ENCODE measurements around the gene HERPUD2. TPM values are rescaled to one million over a fixed set of nuclear protein-coding genes. Genes with fewer than 3 reads are reported as not detected.
A peak's percentile ranks its signal among the peaks of the same experiment; 100 is the strongest.

The HERPUD2 gene
- total and polyA plus RNA-seq, 2 donors (not counting 1 experiment from before 2014, with no cell fraction given), result 58.8 to 62.2 TPM

DNA sequence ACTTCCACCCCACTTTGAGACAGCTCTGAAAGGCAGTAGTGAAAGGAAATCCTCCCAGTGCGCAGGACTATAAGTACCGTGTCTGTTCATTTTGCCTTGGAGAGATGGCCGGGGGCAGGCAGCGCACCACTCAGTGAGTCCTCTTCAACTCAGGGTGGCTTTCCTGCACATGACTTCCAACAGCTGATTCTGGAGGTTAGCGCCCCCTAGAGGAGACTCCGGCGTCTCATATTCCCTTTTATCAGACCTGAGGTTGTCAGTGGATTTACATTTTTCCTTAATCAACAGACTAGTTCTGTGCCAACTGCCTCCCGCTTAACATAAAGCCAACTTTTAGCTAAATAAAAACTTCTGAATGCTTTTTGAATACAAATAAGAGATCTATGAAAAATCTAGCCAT, 101.0 kb downstream of the HERPUD2 start:
- no peak overlapping the region for H3K4me3 Mint-ChIP-seq
- POLR2A ChIA-PET, result no interaction called here
- WGBS (ENCODE audit: insufficient coverage), result 93% methylated on average over 4 of the region's 8 CpGs

DNA sequence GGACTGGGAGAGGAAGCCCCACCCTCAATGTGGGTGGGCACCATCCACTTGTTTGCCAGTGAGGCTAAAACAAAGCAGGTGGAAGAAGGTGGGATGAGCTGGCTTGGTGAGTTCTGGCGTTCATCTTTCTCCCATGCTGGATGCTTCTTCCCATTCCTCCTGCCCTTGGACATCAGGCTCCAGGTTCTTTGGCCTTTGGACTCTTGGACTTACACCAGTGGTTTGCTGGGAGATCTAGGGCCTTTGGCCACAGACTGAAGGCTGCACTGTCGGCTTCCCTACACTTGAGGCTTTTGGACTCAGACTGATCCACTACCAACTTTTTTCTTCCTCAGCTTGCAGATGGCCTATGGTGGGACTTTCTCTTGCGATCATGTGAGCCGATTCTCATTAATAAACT, 106.3 kb downstream of the HERPUD2 start:
- TF ChIP-seq, protein P1, sequence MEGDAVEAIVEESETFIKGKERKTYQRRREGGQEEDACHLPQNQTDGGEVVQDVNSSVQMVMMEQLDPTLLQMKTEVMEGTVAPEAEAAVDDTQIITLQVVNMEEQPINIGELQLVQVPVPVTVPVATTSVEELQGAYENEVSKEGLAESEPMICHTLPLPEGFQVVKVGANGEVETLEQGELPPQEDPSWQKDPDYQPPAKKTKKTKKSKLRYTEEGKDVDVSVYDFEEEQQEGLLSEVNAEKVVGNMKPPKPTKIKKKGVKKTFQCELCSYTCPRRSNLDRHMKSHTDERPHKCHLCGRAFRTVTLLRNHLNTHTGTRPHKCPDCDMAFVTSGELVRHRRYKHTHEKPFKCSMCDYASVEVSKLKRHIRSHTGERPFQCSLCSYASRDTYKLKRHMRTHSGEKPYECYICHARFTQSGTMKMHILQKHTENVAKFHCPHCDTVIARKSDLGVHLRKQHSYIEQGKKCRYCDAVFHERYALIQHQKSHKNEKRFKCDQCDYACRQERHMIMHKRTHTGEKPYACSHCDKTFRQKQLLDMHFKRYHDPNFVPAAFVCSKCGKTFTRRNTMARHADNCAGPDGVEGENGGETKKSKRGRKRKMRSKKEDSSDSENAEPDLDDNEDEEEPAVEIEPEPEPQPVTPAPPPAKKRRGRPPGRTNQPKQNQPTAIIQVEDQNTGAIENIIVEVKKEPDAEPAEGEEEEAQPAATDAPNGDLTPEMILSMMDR (IDR thresholded peaks at IDR 0.05), result no peak
- TF ChIP-seq EZH2 (IDR thresholded peaks at IDR 0.05; ENCODE audit: borderline replicate concordance, insufficient read depth, low read depth, low read length, poor library complexity, severe bottlenecking), result no peak
- Mint-ChIP-seq H3K9me3 (ENCODE audit: insufficient read depth) (no peaks in the 10 kb centered on the region), H3K27ac (no peak overlapping the region), H3K4me1 (no peaks in the 10 kb centered on the region), H3K4me3 (no peak overlapping the region), H3K27me3 (peaks cover 17% of the 10 kb centered on the region)
- no peak overlapping the region for H2AFZ ChIP-seq (ENCODE audit: insufficient read depth, low read depth, low read length, poor library complexity, severe bottlenecking)
- H3K9ac ChIP-seq (ENCODE audit: low read length), result no peak overlapping the region
- H3K27ac ChIP-seq (ENCODE audit: low read length in 2 of 2), result no peak overlapping the region
- 91% methylated on average over 1 of the region's 4 CpGs for WGBS (ENCODE audit: insufficient coverage)
- ATAC-seq (ENCODE audit: low read depth) (no peak), DNase-seq (no peak)
- CTCF ChIA-PET, result interaction anchor here (1.5 kb wide), 1 partner anchor 36 kb away, joined by 3 read pairs; no protein-coding TSS in a partner anchor
- no peak overlapping the region for H3K4me2 ChIP-seq (replicated peaks; ENCODE audit: low read depth, low read length, poor library complexity, severe bottlenecking)
- no peaks in the 10 kb centered on the region for H4K20me1 ChIP-seq (ENCODE audit: control insufficient read depth, insufficient read depth, low read length, poor library complexity, severe bottlenecking)
- H3K9me3 ChIP-seq (ENCODE audit: control extremely low read depth in 1 of 3, control insufficient read depth in 2 of 3, insufficient read depth in 1 of 3, low read length in 2 of 3), result no peaks in the 10 kb centered on the region
- no peaks in the 10 kb centered on the region for H3K4me1 ChIP-seq (ENCODE audit: control insufficient read depth in 2 of 2, insufficient read depth in 2 of 2, low read length in 2 of 2)
- H3K4me3 ChIP-seq (ENCODE audit: control extremely low read depth in 1 of 5, extremely low read depth in 1 of 5, insufficient read depth in 1 of 5, low read depth in 2 of 5, low read length in 4 of 5), result no peak overlapping the region
- intact Hi-C loops (cut with micrococcal nuclease), result no loop called here
- no peaks in the 10 kb centered on the region for H3K36me3 ChIP-seq (replicated peaks in 1 of 2; ENCODE audit: control extremely low read depth in 1 of 2, control insufficient read depth in 1 of 2, extremely low read depth in 1 of 2, insufficient read depth in 2 of 2, low read length in 1 of 2)
- POLR2A ChIA-PET, result no interaction called here
- no peaks in the 10 kb centered on the region for H3K79me2 ChIP-seq (ENCODE audit: control insufficient read depth, insufficient read depth, low read length)
- no peaks in the 10 kb centered on the region for H3K27me3 ChIP-seq (replicated peaks in 1 of 4; ENCODE audit: control extremely low read depth in 1 of 4, control insufficient read depth in 3 of 4, insufficient read depth in 4 of 4, low read length in 3 of 4)

More for the DNA sequence above, 101.0 kb downstream of the HERPUD2 start:
- DNase-seq (no peak), ATAC-seq (ENCODE audit: low read depth) (no peak)
- H3K4me3 ChIP-seq (ENCODE audit: control extremely low read depth in 1 of 5, extremely low read depth in 1 of 5, insufficient read depth in 1 of 5, low read depth in 2 of 5, low read length in 4 of 5), result no peak overlapping the region
- Mint-ChIP-seq H3K27ac (no peak overlapping the region), H3K9me3 (ENCODE audit: insufficient read depth) (no peaks in the 10 kb centered on the region), H3K4me1 (no peaks in the 10 kb centered on the region), H3K27me3 (peaks cover 5% of the 10 kb centered on the region)
- CTCF ChIA-PET, result no interaction called here
- no peaks in the 10 kb centered on the region for H3K4me1 ChIP-seq (ENCODE audit: control insufficient read depth in 2 of 2, insufficient read depth in 2 of 2, low read length in 2 of 2)
- no peak overlapping the region for H3K9ac ChIP-seq (ENCODE audit: low read length)
- TF ChIP-seq, protein P1 (IDR thresholded peaks at IDR 0.05), result peak; percentile 26
- no peak for TF ChIP-seq EZH2 (IDR thresholded peaks at IDR 0.05; ENCODE audit: borderline replicate concordance, insufficient read depth, low read depth, low read length, poor library complexity, severe bottlenecking)
- no peaks in the 10 kb centered on the region for H3K79me2 ChIP-seq (ENCODE audit: control insufficient read depth, insufficient read depth, low read length)
- H3K36me3 ChIP-seq (replicated peaks in 1 of 2; ENCODE audit: control extremely low read depth in 1 of 2, control insufficient read depth in 1 of 2, extremely low read depth in 1 of 2, insufficient read depth in 2 of 2, low read length in 1 of 2), result no peaks in the 10 kb centered on the region
- H4K20me1 ChIP-seq (ENCODE audit: control insufficient read depth, insufficient read depth, low read length, poor library complexity, severe bottlenecking), result no peaks in the 10 kb centered on the region
- no peaks in the 10 kb centered on the region for H3K27me3 ChIP-seq (replicated peaks in 1 of 4; ENCODE audit: control extremely low read depth in 1 of 4, control insufficient read depth in 3 of 4, insufficient read depth in 4 of 4, low read length in 3 of 4)
- H3K4me2 ChIP-seq (replicated peaks; ENCODE audit: low read depth, low read length, poor library complexity, severe bottlenecking), result no peak overlapping the region
- no peaks in the 10 kb centered on the region for H3K9me3 ChIP-seq (ENCODE audit: control extremely low read depth in 1 of 3, control insufficient read depth in 2 of 3, insufficient read depth in 1 of 3, low read length in 2 of 3)
- intact Hi-C loops (cut with micrococcal nuclease), result no loop called here
- H2AFZ ChIP-seq (ENCODE audit: insufficient read depth, low read depth, low read length, poor library complexity, severe bottlenecking), result no peak overlapping the region
- no peak overlapping the region for H3K27ac ChIP-seq (ENCODE audit: low read length in 2 of 2)
